M059J (cell line): ENCODE measurements around the gene TMEM151A. TPM values are rescaled to one million over a fixed set of nuclear protein-coding genes. Genes with fewer than 3 reads are reported as not detected.
"Not testable (repeated sequence)": the region's sequence is repeated elsewhere in the genome, so short reads cannot be mapped to it uniquely, and the experiment has no call there.

Experiments
- DNase-seq: peaks from one replicate; pipeline ENCODE4 v3.0.0-alpha.2; 2012; ENCODE audit warnings: low read depth
- total RNA-seq: library from RNA; depleted of rRNA; stranded (reverse); fragments of >200 nt; shearing (Covaris generic); gene quantifications from 2 replicates; pipeline ENCODE4 v1.2.3, GENCODE V29; 2014; rRNA removed

TMEM151A gene
- total RNA-seq: not detected in 2 replicates

DNA sequence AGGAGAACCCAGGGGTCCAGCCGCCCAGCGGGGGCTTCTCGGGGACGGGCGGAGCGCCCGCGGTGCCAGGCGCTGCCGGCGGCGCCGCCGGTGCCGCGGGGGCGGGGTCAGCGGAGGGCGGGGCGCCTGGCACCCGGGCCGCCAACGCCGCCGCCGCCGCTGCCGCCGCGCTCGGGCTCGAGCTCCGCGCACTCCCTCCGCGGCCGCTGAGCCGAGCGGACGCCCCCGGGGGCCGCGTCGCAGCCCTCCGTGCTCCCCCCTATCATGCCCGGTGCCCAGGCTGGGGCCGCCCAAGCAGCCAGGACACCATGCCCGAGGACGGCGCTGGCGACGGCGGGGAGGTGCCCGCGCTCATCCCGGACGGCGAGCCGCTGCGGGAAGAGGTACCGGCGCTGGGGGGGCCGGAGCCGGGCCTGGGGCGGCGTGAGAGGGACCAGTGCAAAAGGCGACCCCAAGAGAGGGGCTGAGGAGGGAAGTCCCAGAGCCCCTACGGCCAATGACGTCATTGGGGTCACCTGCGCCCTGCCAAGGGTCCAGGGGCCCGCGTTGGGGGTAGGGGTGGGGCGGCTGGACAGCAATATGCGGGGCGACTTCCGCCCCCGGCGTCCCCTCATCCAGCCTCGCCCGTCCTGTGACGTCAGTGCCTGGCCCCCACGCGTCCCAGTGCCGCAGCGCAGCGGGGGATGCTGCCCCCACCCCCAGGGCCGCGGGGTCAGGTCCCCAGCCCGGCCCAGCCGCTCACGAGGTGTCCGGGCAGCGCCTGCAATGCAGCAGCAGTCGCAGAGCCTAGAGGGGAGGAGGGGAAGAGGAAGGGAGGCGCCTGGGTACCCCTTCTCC is at the start of gene TMEM151A:
Gene TMEM151A, plus strand, starts transcription at position 189 of the 837 bp plus-strand sequence. Its CDS starts 120 bp downstream, at position 309.
- DNase-seq: no peak

DNA sequence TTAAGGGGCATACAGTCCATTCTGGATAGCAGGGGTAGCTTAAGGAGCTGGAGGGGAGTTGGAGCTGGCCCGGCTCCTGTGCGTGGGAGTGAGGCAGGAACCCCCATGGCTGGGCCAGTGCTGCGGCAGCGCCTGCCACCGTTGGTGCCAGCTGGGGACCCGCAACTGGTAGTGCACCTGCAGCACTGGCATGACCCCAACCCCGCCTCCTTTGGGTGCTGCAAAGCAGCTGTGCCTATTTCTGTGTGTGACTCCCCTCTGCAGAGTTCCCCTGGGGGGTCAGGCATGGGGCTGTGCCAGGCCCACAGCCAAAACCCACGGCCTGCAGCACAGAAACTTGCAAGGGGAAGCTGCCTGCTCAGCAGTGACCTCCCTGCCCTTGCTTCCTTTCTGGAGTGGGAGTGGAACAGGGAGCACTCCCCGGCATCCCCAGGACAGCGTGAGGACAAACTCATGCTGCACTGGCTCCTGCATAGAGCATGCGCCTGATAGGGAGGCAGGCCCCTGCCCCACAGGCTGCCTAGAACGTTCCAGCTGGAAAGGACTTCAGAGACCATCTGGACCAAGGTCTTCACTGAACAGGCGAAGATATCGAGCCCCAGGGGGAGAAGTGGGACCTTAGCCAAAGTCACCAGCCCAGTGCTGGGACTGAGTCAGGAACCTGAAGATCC is 49.5 kb upstream of the TMEM151A start:
- DNase-seq: no peak

DNA sequence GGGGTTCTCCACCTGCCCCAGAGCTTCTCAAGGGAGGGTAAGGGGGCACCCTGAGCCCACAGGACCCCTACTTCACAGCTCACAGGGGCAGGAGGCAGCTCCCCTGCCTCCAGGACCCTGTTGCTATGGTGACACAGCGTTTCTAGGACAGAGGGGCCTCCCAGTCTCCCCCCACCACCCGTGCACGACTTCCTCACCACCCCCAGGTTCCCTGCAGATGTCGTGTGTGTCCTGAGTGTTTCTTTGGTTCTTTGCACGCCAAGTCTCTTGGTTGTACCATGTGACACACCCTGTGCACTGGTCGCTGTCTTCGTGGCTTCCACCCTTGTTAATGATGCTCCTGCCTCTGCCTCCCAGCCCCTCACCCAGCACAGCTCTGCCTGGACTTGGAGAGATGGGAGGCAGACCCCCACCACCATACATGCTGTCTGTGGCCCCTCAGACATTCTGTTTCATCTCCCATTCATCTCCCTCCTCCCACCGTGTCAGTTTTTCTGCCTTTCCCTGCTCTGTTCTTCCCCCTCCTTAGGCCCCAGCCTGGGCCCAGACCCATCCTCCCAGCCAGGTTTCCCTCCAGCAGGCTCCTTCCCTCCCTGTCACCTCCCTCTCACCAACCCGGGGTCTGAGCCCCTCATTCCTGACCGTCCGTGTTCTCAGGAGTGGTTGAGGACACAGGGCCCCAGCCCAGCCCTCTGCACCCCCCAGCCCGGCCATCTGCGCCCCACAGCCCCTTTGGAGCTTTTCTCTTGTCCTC is 47.7 kb upstream of the TMEM151A start:
- DNase-seq: no peak

DNA sequence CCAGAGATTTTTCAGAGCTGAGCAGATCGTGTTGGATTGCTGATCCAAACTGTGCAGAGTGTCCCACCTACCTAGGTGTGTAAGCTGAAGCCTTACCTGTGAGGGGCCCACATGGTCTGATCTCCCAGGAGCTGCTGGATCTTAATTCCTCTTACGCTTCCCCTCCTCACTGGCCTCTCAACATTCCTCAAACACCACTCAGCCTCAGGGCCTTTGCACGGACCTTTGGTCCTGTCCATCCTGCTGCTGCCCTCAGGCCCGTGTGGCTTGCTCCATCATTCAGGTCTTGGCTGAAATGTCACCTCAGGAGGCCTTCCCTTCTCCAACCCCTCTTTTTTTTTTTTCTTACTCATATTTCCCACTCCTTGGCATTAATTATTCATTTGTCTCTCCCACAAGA is 44.4 kb upstream of the TMEM151A start:
- DNase-seq: peak; percentile 17

DNA sequence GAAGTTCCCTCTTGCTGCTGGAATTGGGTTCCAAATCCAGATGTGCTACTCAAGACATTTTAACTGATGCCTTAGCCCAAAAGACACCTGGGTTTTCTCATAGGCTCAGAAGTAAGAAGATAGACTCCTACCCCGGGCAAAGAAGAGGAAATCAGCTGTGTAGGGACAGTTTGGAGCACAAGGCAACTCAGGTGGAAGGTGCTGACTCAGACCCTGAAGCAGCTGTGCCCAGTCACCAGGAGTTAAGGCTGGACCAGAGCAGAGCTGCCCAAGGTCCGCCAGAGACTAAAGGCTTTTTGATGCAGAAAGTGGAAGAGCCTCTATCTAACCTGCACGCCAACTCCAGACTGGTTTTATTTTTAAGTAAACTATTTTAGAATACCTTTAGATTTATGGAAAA is 43.9 kb upstream of the TMEM151A start:
- no peak for DNase-seq

DNA sequence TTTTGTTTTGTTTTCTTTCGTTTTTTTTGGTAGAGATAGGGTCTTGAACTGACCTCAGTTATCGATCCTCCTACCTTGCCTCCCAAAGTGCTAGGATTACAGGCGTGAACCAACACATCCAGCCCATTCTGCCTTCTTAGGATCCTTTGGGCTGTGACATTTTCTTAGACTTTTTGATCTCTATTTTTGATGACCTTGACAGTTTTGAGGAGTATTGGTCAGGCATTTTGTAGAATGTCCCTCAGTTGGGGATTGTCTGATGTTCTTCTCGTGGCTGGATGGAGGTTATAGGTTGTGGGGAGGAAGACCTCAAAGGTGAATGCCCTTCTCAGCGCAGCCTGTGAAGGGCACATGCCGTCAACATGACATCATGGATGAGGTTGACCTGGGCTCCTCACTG is 42.8 kb upstream of the TMEM151A start:
- no peak for DNase-seq

DNA sequence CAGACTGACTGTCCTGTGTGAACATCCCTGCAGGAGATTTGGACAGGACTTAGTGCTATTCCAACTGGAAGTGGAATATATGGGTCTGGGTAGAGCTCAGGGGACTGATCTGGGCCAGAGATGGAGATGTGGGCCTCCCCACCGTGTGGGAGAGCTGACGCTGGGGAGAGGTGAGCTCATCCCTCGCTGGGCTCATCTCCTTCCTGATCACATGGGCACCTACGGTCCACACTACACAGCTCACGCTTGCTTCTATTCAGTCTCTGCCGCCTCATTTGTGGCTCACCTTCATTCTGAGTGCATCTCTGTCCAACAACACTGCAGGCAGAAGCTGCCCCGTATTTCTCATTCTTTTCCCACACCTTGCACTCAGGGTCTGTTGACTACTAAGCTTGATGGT is 39.9 kb upstream of the TMEM151A start:
- DNase-seq: no peak

DNA sequence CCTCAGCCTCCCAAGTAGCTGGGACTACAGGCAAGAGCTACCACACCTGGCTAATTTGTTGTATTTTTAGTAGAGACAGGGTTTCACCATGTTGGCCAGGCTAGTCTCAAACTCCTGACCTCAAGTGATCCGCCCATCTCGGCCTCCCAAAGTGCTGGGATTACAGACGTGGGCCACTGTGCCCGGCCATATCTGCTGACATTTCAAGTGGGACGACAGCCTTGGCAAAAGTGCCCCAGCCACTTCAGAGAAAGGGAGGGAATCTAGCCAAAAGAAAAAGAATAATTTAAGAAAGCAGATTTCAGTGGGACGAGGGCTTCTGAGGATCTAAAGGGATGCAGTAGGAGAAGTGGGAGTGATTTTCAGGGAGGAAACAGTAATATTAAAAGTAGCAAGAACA is 38.6 kb upstream of the TMEM151A start:
- DNase-seq: not testable (repeated sequence)

DNA sequence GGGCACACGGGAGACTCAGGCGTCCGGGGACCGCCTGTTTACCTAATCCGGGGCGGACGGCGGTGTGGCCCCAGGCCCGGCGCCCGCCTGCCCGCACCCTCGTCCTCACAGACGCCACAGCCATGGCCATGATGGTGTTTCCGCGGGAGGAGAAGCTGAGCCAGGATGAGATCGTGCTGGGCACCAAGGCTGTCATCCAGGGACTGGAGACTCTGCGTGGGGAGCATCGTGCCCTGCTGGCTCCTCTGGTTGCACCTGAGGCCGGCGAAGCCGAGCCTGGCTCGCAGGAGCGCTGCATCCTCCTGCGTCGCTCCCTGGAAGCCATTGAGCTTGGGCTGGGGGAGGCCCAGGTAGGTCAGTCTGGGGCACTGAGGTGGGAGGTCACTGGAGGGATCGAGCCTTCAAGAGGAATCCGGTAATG is 33.2 kb upstream of the TMEM151A start:
- DNase-seq: no peak

DNA sequence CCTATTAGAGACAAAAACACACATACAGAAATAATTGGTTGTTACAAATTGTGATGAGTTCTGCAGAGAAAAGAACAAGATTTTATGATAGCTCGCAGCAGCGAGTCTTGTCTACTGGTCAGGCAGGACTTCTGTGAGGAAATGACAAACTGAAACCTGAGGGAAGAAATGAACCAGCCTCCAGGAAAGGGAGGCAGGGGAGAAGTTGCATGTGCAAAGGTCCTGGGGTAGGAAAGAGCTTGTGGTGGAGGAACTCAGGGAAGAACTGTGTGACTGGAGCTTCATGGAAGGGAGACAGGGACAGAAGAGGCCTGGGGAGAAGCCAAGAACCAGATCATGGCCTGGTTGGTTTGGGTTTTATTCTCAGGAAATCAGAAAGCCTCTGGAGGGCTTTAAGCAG is 32.5 kb upstream of the TMEM151A start:
- DNase-seq: no peak

DNA sequence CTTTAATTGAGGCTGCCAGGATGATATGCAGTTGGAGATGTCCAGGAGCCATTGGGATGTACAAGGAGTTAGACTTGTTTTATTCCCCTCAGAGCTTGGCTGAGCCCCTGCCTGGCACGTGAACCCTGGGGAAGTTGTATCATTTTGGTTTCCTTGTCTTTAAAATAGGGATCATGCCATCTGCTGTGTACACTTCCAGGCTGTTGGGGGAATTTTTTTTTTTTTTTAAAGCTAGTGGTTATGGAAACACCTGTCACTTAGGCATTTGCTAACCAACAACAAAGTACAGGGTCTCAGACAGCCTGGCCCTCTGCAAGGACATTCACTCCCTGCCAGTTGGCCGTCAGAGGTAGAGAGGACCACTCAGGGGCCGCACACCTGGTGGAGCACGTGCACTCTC is 31.7 kb upstream of the TMEM151A start:
- DNase-seq: no peak

DNA sequence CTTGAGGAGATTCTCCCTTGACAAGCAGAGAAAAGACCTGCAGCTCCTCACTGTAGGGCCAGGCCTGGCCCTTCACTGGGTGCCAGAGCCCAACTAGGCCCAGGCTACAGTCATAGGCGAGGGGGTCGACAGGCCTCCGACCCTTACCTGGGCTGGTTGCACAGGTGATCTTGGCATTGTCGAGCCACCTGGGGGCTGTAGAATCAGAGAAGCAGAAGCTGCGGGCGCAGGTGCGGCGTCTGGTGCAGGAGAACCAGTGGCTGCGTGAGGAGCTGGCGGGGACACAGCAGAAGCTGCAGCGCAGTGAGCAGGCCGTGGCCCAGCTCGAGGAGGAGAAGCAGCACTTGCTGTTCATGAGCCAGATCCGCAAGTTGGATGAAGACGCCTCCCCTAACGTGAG is 30.1 kb upstream of the TMEM151A start:
- no peak for DNase-seq

DNA sequence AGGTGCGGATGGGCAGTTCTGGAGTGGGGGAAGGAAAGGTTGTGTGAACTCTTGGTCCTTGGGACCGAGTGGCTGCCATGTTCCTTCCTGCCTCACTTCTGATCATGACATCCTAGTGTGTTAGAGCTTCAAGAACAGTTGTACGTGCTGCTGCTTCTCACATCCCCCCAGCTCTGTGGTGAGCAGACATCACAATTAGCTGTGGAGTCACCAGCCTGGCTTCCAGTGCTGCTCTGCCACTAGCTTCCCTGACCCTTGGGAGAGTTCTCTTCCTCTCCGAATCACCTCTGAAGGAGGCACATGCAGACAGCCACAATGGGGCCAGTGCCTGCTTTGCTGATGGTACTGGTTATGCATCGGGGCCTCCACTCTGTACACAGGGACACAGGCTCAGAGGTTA is 29.5 kb upstream of the TMEM151A start:
- DNase-seq: no peak

DNA sequence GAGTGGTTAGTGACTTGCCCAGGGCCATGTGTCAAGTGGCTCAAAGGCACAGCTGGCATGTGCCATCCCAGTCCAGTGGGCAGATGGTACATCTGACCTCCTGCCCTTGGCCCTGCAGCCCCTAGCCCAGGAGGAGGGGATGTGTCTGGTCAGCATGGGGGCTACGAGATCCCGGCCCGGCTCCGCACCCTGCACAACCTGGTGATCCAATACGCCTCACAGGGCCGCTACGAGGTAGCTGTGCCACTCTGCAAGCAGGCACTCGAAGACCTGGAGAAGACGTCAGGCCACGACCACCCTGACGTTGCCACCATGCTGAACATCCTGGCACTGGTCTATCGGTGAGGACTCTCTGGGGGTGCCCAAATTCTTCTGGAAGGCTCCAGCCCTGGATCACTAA is 29.0 kb upstream of the TMEM151A start:
- DNase-seq: no peak

DNA sequence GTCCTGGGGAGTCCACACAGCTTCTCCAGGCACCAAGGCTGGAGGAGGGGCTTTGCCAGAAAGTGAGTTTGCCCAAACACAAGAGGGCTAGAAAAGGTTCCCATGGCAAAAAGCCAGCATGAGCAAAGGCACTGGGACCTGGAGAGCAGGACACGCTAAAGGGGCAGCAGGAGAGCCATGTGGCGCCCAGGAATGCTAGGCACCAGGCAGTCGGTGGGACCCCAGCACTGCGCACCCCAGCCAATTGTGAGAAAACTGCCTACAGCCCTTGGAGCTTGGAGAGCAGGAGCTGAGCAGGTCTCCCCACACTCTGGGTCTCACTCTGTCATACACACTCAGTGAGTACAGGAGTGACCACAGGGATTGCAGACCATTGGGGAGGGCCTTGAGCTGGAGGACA is 28.5 kb upstream of the TMEM151A start:
- DNase-seq: no peak

DNA sequence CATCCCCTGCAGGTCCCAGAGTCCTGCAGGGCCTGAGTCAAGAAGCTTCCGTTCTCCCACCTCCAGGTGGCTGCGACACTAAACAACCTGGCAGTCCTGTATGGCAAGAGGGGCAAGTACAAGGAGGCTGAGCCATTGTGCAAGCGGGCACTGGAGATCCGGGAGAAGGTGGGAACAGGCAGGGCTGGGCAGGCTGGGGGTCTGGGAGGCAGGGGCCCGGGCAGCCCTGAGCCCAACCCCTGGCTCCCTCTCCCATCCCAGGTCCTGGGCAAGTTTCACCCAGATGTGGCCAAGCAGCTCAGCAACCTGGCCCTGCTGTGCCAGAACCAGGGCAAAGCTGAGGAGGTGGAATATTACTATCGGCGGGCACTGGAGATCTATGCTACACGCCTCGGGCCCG is 27.9 kb upstream of the TMEM151A start:
- DNase-seq: no peak

DNA sequence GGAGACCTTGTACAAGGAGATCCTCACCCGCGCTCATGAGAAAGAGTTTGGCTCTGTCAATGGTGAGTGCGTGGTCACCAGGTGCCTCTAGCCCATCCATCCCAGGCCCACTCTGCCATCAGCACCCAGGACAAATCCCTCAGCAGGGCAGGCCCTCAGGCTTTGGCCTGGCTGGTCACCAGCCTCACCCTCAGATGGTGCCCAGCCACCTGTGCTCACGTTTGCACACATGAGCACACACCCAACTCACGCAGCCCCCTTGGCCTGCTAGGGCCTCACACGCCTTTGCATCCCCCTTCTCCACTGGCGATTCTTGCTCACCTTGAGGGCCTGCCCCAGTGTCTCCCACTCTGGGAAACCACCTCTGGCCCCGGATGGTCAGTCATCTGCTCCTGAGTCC is 27.3 kb upstream of the TMEM151A start:
- DNase-seq: no peak

DNA sequence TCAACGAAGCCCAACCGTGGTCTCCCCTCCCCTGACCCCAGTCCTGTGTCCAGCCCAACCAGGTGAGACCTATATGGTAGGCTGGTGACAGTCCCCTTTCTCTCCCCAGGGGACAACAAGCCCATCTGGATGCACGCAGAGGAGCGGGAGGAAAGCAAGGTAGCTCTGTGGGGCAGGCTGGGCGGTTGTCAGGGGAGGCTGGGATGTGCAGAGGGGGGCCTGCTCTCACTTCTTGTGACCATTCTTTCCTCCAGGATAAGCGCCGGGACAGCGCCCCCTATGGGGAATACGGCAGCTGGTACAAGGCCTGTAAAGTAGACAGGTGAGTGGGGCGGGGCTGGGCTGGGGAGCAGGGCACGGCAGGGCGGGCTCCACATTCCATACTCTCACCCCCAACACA is 26.8 kb upstream of the TMEM151A start:
- no peak for DNase-seq

DNA sequence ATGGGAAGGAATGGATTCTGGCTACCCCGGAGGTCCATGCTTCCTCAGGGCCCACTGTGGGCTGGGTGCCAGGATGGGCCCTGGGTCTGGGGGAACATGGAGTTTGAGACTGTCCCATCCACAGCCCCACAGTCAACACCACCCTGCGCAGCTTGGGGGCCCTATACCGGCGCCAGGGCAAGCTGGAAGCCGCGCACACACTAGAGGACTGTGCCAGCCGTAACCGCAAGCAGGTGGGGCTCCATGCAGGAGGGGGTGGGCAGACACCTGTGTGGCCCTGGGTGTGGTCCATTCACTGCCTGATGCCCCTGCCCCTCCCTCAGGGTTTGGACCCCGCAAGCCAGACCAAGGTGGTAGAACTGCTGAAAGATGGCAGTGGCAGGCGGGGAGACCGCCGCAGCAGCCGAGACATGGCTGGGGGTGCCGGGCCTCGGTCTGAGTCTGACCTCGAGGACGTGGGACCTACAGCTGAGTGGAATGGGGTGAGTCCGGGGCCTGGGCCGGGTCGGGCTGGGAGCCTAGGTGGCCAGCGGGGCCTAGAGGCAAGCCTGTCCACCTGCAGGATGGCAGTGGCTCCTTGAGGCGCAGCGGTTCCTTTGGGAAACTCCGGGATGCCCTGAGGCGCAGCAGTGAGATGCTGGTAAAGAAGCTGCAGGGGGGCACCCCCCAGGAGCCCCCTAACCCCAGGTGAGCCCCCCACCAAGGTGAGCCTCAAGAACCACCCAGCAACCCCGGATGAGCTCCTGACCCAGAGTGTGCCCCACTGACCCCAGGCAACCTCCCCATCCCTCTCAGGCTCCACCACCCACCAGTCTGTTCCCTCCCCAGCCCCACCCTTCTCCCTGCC is 25.9 kb upstream of the TMEM151A start:
- DNase-seq: no peak

DNA sequence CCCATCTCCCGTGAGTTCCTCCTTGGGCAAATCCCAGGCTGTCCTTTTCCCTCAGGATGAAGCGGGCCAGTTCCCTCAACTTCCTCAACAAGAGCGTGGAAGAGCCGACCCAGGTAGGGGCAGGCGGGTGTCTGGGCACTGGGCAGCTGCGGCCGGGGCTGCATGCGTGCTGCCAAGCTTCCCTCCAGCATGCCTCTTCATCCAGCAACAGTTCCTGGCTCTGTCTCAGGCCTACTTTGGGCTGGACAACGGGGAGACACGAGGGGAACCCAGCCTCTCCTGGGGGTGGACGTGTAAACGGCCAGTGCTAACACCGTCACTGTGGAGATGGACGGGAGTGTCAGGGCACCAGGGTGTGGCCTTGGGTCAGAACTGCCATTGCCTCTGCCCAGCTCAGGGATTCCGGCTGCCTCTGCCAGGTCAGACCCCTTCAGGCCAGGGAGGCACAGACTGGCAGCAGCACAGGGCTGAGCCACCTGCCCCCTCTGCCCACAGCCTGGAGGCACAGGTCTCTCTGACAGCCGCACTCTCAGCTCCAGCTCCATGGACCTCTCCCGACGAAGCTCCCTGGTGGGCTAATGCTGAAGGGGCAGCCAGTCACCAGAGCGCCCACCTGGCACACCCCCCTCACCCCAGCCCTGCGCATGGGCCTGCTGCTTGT is 25.2 kb upstream of the TMEM151A start:
- DNase-seq: no peak

DNA sequence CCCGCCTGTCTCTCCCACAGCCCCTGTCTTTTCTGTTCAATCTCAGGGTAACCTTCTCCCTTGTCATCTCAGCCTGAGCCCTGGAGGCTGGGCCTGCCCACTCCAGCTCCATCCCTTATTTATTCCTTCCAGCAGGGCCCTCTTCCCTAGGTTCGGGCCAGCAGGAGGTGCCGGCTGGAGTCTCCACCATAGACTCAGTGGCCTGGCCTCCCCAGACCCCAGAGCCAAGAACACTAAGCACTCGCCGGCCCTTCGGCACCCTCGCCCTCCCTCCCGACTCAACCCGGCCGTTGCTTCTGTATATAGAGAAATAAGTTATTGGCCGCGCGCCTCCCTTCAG is 24.7 kb upstream of the TMEM151A start:
- DNase-seq: no peak
